GM21423 (cell line): Measurements from ENCODE around the gene CASZ1.

ENCODE experiments used
- ATAC-seq: cut with Tn5 transposase; IDR thresholded peaks from one replicate; pipeline ENCODE4 v1.9.1; 2021; ENCODE audit warnings: mild to moderate bottlenecking, moderate library complexity; ENCODE audit not compliant: unreplicated experiment

Gene CASZ1

DNA sequence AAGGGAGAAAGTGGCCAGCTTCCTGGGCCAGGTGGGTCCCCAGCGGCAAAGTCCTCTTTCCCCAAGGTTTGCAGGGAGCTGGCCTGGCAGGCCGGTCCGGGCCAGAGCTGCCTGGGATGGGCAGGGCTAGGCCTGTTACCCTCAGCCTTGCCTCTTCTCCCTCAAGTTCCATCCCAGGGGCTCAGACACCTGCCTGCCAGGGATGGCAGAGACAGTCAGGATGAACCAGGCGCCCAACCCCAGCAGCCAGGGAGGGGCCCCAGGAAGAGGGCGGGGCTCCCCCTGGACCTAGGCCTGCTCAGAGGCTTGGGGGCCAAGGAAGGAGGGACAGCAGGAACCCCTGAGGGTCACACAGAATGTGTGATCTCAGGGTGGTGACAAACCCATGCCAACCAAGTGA is 120.6 kb downstream of the CASZ1 start:
- ATAC-seq: no peak

DNA sequence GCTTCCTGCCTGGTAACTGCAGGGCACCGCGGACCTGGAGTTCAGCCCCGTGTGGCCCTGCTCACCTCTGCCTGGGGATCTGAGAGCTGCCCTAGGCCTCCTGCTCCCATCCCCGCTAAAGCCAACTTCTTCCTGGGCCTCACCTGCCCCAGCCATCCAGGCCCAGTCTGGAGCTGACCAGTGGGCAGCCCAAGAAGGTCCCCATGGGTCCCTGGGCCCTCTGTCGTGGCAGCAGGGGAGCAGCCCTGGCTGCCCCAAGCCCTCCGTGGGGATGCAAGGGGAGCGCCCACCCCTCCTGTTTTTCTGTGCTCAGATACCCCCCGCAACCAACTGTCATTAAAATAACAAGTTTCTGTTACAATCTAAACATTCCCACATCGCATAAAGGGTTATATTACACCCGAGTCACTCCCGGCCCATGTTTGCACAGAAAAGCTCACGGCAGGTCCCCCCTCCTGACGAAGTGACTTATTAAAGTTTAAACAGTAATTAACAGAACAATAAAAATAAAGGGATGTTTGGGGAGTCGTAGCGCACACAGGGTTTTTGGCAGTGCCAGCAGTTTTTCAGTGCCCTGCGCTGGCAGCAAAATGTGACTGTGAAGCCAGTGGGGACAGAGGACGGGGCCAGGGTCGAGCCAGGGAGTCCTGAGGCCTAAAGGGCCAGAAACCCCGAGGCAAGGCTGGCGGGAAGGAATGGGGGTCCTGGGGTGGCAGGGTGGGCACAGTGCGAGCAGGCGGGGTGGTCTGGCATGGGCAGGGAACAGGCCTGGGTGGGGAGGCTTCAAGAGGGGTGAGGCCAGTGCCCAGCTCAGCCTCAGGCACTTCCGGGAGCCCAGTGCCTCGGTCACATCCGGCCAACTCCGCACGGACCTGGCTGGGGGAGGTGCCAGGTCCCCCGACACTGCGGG is 121.5 kb downstream of the CASZ1 start:
- ATAC-seq: no peak

DNA sequence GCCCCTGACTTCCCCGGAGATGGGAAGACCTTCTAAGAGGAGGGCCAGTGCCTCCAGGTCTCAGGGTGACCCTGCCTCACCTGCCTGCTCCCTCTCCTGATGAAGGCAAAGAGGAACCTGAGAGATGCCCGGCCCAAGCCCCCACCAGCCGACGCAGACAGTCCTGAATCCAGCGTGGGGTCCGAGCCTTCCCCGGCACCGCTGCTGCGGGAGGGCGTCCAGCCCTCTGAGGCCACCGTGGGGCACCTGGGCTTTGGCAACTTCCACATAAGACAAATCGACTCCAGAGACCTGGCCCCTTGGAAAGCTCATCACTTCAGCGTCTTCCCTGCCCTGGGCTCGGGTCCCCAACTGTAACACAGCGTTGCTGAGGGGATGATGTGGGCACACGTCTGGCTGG is 122.2 kb downstream of the CASZ1 start:
- no peak for ATAC-seq

DNA sequence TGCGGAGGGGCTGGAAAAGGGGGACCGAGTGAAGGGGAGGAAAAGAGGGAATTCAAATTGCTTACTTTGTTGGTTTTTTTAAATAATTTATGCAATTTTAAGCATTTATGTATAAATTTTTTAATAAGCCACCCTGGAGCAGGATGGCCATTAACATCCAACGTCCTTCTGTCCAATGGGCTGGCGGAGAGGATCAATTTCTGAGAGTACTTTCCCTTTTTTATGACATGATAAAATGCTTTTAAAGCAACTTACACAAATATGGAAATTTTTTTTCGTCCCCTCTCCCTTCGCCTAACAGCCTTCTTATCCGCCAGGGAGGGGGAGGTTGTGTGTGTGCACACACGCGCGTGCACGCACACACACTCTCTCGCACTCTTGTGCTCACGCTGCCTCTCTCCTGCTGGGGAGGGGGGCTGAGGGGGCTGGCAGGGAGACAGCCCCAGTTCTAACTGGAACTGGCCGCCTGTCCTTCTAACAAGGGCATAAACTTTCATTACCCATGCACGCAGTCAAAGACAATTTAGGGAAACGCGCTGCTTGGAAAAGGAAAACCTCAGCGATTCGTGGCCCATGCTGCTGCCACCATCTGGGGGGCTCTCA is 123.2 kb downstream of the CASZ1 start:
- no peak for ATAC-seq

DNA sequence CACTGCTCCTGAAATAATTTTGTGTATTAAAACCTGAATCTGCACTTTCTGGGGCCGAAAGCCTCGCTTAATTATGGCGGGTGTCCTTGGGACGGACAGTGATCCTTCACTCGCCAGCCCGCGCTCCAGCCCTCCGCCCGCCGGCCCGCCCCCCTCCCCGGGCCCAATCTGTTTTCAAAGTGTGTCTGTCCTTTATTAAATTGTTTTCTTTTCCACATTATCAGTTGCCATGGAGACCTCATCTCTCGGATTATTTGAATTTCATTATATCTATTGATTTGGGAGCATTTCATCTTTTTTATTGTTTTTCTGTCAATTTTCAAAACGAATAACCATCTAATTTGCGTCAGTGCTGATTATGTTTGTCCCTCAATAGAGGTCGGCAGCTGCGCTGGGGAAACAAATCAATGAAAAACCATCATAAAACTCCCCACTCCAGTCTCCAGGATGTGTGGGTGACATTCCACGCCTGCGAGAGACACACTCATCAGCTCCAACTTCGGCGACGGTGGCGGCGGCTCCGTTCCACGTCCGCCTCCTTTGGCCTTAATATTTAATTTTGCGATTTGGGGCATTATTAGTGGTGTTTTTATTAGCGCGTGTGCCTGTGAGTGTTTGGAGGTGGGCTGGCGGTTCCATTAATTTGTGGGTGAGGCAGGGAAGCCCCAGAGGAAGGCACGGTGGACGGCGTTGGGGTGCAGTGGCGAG is 123.9 kb downstream of the CASZ1 start:
- ATAC-seq: no peak

DNA sequence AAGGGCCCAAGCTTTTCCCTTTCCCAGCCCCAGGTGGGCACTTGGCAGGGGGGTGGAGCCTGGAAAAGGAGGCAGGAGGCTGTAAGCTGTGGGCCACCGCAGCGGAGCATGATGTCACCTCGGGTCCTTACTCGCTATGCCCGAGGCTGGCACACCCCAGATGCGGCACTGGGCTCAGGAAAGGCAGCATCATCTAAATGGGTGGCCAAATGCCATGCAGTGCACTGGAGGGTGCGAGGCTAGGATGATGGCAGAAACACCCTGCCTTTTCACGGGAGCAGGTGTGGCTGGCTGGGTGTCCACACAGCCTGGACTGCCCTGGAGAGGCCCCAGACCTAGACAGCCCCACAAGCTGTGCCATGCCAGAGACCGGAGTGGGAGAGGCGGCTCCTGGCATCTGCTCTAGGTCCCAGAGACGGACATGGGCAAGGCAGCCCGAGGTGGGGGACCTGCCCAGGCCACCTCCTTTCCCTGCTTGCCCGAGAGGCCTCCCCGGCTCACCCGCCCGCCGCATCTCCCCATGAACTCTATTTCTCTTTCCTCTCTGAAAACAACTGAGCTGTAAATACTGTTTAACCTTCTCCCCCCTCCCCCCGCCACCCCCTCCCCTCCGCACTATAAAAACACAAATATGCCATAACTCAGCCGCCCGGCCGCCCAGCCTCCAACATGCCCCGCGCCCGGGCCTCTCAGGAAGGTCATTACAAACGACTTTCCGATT is 124.7 kb downstream of the CASZ1 start:
- ATAC-seq: no peak

DNA sequence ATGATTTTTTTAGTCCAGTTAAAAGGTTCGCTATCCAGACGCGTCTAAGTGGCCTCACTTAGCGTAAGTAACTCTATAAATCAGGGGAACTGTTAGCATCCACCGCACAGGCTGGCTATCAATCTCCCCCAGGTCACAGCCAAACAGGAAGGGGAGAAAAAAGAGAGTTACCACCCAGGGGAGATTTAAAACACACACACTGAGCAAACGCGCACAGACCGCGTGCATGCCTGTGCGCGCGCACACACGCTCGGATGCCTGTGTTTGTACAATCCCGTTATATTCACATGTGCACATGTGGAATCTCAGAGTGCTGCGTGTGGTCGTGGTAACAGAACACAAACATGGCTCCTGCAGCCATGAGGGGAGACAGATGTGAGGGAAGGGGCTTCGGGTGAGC is 125.4 kb downstream of the CASZ1 start:
- no peak for ATAC-seq

DNA sequence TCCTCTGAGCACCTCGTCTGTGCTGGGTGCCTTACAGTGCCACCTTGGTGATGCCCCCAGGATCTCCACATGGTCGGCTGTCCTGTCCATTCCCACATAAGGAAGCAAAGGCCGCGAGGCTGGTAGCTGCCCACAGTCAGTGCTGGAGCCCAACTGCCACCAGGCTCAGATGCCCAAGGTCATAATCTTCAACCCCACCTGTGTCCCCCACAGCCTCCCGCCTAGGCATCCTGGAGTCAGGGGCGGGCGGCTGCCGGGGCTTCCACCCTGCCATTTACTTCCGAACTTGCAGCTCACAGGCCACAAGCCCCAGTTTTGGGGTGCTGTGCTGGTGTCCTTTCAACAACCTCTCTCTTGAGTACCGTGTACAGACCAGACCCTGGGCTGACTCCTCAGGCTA is 126.3 kb downstream of the CASZ1 start:
- no peak for ATAC-seq

DNA sequence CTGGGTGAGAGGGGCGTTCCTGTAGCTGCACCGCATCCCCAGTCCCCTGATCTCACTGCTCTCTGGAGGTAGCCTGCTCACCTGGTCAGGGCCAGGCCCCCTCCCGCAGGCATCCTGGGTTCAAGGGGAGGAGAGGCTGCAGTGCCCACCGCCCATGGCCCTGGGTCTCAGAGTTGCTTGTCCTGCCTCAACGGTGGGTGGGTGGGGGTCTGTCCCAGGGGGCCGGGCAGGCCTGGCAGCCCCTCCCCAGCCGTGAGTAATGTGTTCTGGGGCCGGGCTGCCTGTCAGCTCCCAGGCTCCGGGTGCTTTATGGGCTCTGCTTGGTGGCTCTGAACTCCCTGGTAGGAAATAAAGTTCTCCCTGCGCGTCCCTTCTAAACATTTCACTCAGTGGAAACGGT is 126.9 kb downstream of the CASZ1 start:
- ATAC-seq: no peak

DNA sequence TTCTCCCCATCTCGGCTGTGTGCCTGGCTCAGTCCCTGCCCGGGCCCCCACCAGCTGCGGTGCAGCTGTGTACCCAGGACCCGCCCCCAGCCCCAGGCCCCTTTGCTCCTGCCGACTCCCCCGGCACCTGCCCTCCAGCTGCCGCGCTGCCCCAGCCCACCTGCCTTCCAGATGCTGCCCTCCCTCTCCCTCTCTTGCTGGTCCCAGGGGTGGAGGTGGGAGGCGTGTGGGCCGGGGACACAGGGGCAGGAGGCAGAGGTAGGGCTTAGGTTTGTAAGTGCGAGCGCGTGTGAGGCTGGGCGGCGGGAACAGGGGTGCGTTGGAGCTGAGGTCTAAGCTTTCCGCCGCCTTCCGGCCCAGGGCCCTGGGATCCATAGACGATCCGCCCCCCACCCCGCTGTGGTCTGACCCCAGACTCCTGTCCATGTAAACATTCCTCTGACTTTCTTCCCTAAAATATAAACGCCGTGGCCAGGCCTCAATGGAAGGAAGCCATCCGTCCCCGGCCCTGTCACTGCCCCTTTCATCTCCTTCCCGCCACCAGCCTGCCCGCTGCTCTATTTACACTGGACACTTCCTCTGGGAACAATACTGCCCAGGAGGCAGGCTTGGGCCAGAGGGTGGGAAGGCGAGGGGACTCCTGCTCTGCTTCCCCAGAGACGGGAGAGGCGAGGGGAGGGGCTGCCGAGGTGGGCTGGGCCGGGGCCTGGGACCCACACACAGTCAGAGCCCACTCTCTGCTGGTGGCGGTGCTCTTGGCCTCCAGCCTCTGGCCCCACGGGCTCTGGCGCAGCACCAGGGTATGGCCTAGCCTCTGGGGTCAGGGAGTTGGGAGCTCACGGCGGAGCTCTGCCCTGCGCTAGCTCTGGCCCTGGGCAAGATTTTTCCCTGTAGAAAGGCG is 128.3 kb downstream of the CASZ1 start:
- no peak for ATAC-seq

DNA sequence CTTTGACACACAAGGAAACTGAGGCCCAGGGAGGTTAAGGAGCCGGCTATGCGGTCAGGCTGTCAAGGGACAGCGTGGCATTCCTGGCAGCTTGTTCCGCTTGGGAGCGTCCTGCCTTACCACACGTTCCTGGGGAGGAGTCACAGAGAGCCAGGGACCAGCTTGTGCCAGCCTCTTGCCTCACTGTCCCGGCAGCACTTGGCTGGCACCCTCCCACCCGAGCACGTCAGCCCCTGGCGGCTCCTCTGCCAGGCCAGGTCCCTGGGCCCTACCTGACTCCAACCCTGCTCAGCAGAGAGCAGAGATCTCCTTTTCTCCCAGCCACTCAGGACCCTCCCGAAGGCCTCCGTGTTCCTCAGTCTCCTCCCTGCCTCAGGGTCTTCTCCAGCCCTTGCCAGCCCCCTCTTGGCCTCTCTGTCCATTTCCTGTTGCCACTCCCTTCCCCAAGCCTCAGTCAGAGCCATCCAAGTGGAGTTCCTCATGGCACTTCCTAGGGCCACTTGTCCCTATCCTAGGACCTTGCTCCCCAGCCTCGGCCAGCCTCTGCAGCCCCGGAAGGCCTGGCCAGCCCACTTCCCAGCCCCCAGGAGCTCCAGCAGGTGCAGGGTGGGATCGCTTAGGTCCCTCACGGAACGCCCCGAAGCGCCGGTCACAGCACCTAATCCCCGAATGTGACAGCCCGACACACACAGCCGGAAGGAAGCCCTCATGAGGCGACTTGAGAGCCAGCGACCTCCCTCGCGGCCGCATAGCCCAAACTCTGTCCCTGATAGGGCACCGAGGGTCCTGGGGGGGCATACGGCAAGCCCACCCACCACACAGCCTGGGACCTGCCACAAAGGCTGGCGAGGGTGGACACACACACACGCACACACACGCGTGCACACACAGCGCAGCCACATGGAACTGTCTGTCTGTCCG is 130.3 kb downstream of the CASZ1 start:
- no peak for ATAC-seq

DNA sequence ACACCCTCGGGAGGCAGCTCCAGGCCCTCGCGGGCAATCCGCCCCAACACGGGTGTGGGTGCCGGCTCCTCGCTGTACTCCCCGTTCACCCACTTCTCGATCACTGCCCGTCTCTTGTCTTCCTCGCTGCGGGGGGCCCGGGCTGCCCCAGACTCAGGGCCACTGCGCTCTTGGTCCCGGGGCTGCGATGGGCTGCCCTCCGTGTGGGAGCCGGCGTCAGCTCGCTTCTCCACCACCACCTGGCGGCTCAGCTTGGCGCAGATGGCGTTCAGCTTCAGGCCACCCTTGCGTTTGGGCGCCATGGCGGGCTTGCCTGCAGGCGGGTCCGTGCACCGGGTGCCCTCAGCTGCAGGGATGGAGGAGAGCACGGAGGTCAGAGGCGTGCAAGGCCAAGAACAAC is 131.2 kb downstream of the CASZ1 start:
- no peak for ATAC-seq

DNA sequence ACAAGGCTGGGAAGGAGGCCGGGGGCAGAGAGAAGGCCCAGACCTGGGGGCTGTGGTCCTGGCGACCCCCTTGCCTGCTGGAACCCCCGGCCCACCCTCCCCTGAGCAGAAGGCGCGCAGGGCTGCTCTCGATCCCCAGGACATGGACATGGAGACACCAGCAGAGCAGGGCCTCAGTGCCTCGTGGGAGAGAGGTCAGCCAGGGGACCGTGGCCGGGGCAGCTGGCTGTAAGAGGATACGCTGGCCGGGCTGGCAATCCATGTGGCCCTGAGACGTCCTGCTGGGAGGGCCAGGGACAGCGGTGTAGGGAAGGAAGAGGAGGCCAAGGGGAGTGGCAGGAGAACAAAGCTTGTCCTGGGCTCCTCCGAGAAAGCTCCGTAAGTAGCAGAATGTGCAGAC is 132.2 kb downstream of the CASZ1 start:
- ATAC-seq: no peak

DNA sequence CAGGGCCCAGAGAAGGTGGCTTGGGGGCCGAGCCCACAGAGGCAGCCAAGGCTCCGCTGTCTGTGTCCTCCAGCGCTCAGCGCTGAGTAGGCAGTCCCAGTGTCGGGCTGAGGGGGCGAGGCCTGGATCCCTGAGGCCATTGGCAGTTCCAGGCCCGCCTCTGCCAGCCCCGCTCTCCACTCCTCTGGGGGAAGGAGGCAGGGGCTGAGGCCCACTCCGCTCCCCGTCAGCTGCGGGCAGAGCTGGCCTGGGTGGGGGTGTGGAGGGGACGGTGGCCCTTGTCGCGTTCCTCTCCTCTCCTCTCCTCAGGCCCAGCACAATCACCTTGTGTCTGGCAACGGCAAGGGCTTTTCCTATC is 132.8 kb downstream of the CASZ1 start:
- ATAC-seq: no peak

DNA sequence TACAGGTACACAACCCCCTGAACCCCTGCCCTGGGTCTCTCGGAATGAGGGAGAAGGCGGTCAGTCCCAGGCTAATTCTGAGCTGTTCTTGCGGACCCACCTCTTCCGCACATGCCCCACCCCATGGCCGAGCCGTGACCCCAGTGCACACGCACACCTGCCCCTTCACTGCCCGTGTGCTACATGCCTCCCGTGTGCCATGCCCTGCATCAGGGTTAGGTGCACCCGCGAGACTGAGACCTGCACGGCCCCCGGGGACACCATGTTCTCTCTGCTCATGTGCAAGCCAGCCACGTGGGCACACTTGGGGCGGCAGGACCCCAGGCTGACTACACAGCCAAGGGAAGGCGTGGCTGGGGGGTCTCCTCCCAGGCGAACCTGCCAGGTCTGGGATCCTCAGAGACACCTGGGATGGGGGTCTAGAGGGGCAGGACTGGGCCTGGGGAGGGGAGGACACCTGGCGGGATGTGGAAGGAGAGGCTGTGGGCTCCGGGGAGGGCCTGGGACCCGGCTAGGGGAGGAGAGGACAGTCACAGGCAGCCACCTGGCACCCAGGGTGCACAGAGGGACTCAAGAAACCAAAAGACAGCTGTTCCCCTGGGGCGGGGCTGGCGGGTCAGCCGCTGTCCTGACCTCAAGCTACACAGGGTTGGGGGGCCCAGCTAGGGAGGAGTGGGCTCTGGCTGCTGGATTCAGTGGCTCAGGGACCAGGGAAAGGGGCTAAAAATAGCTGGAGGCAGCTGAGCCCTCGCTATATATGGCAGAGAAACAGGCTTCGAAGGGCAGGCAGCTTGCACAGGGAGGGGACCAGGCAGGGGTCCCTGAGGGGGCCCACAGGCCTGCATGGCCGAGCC is 133.4 kb downstream of the CASZ1 start:
- ATAC-seq: no peak

DNA sequence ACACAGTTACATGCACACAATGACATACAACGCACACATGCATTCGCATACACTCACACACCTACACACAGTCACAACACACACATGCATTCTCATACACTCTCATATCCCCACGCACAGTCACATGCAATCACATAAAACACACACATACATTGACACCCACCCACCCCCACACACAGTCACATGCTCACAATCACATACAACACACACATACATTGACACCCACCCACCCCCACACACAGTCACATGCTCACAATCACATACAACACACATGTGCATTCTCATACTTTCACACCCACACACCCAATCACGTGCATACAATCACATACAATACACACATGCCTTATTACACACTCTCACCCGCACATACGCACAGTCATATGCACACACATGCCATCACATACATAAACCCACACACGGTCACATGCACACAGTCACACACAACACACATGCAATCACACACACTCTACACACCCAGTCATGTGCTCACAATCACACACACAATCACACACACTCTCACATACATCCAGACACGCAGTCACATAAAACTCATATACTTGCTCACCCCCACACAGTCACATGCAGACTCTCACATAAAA is 134.3 kb downstream of the CASZ1 start:
- ATAC-seq: no peak

DNA sequence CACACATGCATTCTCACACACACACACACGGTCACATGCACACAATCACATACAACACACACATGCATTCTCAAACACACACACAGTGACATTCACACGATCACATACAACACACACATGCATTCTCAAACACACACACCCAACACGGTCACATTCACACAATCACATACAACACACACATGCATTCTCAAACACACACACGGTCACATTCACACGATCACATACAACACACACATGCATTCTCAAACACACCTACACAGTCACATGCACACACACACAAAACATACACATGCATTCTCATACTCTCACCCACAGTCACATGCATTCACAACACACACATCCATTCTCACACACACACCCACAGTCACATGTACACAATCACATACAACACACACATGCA is 135.0 kb downstream of the CASZ1 start:
- ATAC-seq: no peak
